HT1080 (cell line): ENCODE data around the gene XRN1. TPM values are rescaled to one million over a fixed set of nuclear protein-coding genes. Genes with fewer than 3 reads are reported as not detected.
A peak's percentile ranks its signal among the peaks of the same experiment; 100 is the strongest.
"Not testable (repeated sequence)": the region's sequence is repeated elsewhere in the genome, so short reads cannot be mapped to it uniquely, and the experiment has no call there.

Experiments
- DNase-seq: peaks from one replicate; pipeline ENCODE4 v3.0.0-alpha.2; 2015; ENCODE audit warnings: low read depth
- total RNA-seq: library from RNA; depleted of rRNA; stranded (reverse); fragments of >200 nt; shearing (Covaris generic); gene quantifications from 2 replicates; pipeline ENCODE4 v1.2.3, GENCODE V29; 2014

XRN1 gene
- total RNA-seq, 1 experiment from 2014 or later = 21.1 TPM

DNA sequence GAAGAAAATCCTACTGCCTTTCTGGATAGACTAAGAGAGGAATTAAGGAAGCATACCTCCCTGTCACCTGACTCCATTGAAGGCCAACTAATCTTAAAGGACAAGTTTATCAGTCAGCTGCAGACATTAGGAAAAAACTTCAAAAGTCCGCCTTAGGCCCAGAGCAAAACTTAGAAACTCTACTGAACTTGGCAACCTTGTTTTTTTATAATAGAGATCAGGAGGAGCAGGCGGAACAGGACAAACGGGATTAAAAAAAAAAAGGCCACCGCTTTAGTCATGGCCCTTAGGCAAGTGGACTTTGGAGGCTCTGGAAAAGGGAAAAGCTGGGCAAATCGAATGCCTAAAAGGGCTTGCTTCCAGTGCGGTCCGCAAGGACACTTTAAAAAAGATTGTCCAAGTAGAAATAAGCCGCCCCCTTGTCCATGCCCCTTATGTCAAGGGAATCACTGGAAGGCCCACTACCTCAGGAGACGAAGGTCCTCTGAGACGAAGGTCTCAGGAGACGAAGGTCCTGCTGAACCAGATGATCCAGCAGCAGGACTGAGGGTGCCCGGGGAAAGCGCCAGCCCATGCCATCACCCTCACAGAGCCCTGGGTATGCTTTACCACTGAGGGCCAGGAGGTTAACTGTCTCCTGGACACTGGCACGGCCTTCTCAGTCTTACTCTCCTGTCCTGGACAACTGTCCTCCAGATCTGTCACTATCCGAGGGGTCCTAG, 8.2 kb downstream of the XRN1 start:
- not testable (repeated sequence) for DNase-seq

DNA sequence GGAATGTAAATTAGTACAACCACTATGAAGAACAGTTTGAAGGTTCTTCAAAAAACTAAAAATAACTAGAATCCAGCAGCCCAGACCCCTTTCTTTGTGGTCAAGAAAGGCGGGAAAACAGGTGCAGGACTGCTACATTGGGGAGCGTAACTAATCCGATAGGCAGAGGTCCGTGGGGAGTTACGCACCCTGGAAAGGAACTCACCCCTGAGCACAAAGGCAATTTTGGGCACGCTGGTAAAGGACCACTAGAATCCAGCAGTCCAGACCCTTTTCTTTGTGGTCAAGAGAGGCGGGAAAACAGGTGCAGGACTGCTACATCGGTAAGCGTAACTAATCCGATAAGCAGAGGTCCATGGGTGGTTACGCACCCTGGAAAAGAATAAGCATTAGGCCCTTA, 9.7 kb downstream of the XRN1 start:
- DNase-seq = not testable (repeated sequence)

DNA sequence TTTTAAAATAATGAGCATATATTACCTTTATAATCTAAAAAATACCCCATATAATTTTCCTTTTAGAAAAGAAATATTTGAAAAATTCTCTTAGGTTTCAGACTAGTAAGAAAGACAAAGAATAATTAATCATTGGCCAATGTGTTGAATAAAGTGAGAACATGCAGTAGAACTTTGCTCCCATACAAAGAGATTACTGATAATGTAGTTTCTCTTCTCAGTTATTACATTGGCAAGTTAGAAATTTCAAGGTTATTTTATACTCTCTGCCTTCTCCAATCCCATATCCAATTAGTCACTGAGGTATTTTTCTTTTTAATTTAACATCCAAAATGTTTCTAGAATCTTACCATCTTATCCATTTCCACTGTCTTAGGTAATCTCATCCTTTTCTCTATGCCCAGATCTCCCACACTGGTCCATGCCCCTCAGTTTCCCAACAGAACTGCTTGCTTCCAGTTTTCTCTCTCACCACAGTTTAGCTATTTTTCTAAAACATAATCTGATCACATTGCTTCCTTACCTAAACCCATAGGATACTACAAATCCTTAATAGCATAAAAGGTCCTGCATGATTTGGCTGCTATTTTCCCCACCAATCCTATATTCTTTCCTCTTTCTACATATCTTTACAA, 10.8 kb downstream of the XRN1 start:
- no peak for DNase-seq

DNA sequence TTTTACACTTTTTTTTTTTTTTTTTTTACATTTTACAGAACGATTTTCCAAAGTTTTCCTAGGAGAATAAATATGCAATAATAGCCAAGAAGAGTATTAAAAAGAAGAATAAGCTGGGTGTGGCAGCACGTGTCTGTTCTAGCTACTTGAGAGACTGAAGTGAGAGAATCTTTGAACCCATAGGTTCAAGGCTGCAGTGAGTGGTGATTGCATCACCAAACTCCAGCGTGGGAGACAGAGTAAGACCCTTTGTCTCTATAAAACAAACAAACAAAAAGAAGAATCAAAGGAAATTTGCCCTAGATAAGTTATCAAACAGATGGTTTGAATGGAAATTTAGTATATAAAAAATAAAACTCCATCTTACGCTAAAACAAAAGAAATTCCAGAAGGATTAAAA, 13.3 kb downstream of the XRN1 start:
- no peak for DNase-seq

DNA sequence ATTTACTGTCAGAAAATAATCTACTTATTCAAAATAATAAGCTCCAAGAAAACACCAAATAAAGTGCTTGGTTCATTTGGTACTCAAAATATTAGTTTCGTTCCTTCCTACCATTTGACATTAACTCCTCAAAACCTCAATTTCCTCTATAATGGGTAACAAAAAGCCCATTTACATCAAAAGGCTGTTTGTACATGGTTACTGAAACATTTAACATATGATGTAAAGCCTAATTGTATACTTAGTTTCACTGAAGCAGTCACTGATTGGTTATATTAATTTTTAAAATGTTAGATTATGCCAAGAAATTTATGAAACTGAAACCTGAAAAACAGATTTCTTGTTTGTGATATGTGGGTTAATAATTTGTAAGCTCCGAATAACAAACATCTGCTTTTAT, 14.7 kb downstream of the XRN1 start:
- no peak for DNase-seq

DNA sequence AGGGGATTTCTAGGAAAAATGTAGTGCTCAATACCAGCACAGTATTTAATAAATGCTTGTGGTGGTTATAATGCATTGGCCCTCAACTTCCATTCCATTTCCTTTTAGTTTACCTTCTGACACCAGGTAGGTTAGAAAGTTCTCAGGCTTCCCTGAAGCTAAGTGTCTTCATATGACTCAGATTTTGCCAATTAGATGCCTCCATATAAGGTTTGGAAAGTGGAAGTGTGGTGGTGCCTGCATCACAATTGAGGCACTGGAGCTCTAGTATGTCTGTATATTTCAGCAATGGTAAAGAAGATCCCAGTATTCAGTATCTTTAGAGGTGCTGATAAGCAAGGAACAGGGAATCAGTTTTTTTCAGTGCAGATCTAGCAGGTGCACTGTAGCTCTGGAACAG, 18.3 kb downstream of the XRN1 start:
- no peak for DNase-seq

DNA sequence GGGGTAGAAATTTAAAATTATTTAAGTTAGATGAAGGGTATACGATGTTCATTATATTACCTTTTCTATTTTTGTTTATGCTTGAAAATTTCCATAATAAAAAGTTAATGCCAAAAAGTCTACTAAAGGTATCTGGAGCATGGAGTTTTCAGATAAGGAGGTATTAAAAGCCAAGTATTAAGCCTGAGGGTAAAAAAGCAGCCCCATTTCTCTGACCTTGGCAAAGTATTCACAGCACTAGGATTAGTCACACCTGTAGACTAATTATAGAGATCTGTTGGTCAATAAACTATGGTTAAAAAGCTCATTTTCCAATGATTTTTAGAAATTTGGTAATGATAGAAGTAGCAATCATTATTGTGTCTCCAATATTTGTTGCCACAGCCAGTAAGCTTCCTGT, 23.1 kb downstream of the XRN1 start:
- DNase-seq = no peak

DNA sequence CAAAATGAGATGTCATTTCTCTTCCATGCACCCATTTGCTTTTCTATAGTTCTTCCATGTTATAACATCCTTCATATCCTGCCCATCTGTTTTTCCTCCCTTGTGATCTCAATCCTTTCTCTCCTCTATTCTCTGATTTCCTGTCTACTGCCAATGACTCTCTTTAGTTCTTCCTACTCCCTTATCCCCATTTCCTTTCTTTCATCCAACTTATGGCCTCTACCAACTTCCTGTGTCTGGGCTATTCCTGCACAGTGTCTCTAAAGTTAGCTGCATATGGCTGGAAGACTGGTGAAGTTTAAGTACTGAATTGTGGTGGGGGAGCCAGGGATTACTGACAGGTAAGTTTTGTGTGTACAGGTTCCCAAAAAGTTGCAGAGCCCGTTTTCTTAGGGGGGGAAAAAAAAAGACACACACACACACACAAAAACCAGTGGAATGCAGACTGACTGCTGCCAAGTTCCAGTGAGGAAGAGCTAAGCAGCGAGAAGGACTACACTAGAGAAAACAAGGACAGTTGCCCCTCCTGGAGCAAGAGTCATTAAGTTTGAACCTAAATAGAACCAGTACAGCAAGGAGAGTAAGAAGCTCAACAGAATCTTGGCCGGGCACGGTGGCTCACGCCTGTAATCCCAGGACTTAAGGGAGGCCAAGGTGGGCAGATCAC, 28.8 kb downstream of the XRN1 start:
- DNase-seq = peak; percentile 30

DNA sequence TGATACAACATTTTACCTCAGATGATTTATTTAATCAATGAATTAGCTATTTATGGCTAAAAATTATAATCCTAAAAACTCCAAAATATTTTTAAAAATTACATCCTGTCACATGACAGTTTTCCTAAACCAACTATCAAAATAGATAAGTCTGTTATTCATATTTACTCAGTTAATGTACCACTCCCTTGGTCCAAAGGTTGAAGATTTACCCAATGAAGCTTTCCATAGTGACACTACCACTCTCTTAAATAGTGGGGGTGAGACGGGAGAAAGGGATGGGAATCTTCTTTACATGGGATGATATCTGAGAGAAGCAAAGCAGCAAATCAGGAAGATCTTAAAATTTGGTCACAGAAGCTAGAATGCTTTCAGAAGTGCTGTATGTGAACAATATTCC, 30.5 kb downstream of the XRN1 start:
- no peak for DNase-seq

DNA sequence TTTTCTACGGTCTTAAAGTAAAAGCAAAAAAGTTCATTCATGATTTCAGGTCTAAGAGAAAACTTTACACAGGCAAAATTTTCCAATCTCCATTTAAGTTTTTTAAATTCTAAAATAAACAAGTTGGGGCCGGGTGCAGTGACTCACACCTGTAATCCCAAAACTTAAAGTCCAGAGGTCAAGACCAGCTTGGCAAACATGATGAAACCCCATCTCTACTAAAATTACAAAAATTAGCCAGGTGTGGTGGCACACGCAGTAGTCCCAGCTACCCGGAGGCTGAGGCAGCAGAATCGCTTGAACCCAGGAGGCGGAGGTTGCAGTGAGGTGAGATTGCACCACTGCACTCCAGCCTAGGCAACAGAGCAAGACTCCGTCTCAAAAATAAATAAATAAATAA, 47.3 kb downstream of the XRN1 start:
- DNase-seq = not testable (repeated sequence)

DNA sequence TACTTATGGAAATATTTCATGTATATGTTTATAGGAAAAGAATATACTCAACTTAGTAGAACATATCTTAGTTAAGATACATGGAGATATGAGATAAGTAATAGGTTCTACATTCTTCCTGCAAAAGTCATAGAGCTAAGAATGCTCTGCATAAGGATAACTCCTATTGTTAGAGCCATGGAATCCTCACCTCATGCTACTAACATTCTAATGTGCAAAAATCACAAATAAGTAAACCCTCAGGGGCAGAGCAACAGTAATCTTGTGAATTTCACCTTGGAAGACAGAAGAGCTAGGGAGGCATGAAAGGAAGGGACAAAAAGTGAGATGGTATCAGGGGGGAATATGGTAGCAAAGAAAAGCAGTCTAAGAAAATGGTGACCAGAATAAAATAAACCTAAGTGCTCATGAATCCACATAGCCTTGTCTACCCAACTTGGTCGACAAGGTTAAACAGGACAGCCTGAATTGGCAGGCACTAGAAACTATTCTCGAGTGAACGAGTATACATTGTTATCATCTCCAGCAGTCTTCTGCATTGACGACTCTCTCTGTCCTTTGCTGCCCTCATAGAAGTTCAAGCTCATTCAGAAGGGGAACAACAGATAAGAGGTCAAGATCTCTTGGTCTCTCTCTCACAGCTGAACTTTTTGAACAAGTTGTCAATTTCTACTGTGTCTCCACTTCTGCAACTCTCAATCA, 52.8 kb downstream of the XRN1 start:
- no peak for DNase-seq

DNA sequence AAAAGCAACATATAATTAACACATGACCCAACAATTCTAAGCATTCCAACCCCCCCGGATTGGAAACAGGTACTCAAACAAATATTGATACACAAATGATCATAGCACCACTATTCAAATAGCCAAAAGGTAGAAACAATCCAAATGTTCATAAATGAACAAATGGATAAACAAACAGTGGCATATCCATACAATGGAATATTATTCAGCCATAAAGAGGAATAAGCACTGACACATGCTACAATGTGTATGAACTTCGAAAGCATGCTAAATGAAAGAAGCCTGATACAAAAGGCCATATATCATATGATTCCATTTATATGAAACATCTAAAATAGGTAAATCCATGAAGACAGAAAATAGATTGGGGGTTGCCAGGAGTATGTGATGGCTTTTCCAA, 62.8 kb downstream of the XRN1 start:
- DNase-seq = no peak

DNA sequence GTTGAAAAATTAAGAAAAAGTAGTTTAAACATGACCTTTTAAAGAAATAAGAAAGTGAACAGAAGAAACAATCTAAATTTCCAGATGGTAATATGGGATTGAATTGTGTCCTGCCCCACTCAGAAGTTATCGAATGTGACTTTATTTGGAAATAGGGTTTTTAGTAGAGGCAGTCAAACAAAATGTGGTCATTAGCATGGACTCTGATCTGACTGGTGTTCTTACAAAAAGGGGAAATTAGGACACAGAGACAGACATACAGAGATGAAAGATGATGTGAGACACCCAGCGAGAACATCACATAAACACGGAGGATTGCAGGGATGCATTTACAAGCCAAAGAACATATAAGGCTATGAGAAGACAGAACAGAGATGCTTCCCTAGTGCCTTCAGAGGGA, 73.2 kb downstream of the XRN1 start:
- DNase-seq = no peak

DNA sequence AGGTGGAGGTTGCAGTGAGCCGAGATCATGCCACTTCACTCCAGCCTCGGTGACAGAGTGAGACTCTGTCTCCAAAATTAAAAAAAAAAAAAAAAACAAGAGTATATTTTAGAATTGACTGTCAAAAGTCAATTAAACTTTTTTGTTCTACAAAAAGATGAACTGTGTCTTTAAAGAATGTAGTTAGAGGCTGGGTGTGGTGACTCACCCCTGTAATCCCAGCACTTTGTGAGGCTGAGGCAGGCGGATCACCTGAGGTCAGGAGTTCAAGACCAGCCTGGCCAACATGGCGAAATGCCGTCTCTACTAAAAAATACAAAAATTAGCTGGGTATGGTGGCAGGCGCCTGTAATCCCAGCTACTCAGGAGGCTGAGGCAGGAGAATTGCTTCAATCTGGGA, 78.3 kb downstream of the XRN1 start:
- DNase-seq = peak; percentile 34

DNA sequence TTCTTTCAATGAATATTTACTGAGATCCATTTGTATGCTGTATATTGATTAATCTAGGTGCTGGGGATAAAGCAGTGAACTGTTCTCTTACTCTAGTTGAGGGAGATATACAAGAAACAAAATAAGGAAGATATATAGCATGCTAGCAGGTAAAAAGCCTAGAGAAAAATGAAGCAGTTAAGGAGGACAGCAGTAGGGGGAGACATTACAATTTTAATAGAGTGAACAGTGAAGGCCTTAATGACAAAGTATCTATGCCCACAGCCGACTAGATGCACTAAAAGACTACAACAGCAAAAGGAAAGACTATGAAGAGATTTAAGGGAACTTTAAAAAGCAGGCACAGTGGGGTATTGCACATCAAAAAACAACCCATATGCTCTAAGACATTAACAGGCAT, 81.4 kb downstream of the XRN1 start:
- peak; percentile 40 for DNase-seq

DNA sequence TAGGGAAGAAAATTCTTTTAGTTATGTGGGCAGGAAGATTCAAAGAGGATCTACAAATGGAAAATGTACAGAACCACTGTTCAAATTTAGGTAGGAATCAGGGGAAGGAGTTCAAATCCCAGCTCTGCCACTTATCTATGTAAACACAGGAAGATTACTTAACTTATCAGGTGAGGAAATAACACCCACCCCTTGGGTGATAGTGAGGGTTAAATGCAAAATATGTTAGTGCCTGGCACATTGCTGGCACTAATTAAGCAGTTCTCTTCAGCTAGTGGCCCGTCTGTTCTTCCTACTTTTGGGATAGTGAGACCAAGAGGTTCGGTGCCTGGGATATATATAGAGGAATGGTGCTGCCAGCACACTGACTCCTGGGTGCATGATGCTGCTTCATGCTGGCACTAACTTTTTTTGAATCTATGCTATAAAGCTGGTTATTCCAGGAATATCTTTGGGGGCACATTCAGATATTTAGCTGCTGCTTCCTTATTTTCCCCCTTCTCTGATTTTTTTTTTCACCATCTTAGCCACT, 83.8 kb downstream of the XRN1 start:
- DNase-seq = no peak

DNA sequence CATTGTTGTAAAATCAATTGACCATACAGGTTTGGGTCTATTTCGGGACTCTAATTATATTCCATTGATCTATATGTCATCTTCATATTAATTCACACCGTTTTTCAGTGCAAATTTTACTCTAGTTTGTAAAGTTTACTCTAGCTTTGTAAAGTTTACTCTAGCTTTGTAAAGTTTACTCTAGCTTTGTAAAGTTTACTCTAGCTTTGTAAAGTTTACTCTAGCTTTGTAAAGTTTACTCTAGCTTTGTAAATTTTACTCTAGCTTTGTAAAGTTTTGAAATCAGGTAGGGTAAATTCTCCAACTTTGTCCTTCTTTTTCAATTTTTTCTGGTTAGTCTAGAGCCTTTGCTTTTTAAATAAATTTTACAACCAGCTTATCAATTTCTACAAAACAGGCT, 84.4 kb downstream of the XRN1 start:
- DNase-seq = not testable (repeated sequence)

DNA sequence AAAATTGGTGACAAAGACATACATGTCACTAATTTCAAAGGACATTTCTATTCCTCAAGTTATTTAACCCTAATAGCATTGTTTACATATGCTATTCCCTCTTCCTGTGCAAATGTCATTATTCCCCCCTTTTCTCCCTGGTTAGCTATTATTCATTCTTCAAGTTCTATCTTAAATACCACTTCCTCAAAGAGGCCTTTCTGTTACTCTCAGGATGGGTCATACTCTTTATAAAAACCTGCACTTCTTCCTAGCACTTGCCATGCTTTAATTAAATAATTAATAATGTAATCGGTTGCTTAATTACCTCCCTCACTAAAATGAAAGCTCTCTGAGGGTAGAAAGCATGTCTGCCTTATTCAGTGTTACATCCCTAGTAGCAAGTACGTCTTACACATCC, 88.5 kb downstream of the XRN1 start:
- no peak for DNase-seq

DNA sequence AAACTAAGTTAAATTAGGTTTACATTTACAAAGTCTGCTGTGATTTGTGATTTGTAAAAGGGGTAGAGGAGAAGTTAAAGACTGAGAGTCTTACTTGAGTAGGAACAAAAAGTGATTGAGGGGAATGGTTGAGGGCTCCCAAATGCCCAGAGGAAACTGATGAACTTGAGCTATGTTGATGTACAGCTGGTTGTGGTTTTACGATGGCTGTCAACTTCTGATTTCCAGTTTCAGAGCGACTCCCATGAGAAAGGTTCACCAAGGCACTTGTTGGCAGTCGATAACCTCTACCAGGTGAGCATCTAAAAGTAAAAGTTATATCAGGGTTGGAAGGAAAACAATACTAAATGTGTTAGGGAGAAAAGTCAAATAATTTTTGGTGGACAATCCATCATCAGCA, 91.0 kb downstream of the XRN1 start:
- DNase-seq = no peak

DNA sequence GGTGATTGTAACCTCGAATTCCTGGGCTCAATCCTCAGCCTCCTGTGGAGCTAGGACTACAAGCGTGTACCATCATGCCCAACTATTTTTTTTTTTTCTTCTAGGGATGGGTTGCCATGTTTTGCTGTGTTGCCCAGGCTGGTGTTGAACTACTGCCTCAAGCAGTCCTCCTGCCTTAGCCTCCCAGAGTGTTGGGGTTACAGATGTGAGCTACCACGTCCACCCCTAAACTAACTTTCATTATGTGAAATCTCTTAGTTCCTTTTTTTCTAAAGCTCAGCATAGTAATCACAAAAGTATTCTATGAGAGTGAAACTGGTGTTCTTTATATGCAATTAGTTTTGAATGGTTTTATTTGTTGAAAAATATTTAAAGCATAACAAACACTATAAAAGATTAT, 92.1 kb downstream of the XRN1 start:
- no peak for DNase-seq

DNA sequence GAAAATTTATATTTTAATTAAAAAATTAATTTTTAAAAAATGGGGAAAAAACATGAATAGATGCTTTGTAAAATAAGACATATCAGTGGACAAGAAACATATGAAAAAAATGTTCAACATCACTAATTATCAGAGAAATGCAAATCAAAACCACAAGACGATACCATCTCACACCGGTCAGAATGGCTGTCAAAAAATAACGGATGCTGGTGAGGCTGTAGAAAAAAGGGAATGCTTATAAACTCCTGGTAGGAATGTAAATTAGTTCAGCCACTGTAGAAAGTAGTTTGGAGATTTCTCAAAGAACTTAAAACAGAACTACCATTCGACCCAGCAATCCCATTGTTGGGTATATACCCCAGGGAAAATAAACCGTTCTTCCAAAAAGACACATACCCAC, 93.8 kb downstream of the XRN1 start:
- DNase-seq = no peak

DNA sequence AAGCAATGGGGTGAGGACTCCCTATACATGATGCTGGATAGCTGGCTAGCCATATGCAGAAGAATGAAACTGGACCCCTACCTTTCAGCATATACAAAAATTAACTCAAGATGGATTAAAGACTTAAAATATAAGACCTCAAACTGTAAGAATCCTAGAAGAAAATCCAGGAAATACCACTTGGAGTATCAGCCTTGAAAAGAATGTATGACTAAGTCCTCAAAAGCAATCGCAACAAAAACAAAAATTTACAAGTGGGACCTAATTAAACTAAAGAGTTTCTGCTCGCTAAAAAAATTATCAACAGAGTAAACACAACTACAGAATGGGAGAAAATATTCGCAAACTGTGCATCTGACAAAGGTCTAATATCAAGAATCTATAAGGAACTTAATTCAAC, 94.3 kb downstream of the XRN1 start:
- no peak for DNase-seq
